Measurements from ENCODE around the gene SCD.
A peak's percentile ranks its signal among the peaks of the same experiment; 100 is the strongest.
"Not testable (repeated sequence)": the region's sequence is repeated elsewhere in the genome, so short reads cannot be mapped to it uniquely, and the experiment has no call there.

Gene SCD

GRCh38 chr10:100346765-100347567 is at the start of gene SCD:
Gene SCD (plus strand): TSS chr10:100347233. CDS start chr10:100347505, 272 bp downstream.
- DNase-seq (ENCODE audit: low spot score), result peak; percentile 94

- no peak for DNase-seq (ENCODE audit: low spot score)
These were observed 49.8 kb upstream of the SCD start for GRCh38 chr10:100297242-100297641.

GRCh38 chr10:100301123-100301522 is 45.9 kb upstream of the SCD start:
- DNase-seq (ENCODE audit: low spot score), result not testable (repeated sequence)

GRCh38 chr10:100303724-100304319 is 43.2 kb upstream of the SCD start:
- DNase-seq (ENCODE audit: low spot score), result peak; percentile 47

GRCh38 chr10:100304414-100304813 is 42.6 kb upstream of the SCD start:
- no peak for DNase-seq (ENCODE audit: low spot score)

GRCh38 chr10:100306861-100307260 is 40.2 kb upstream of the SCD start:
- DNase-seq (ENCODE audit: low spot score), result no peak

- DNase-seq (ENCODE audit: low spot score), result no peak
These were observed 39.3 kb upstream of the SCD start for GRCh38 chr10:100307684-100308083.

- no peak for DNase-seq (ENCODE audit: low spot score)
These were observed 35.7 kb upstream of the SCD start for GRCh38 chr10:100311298-100311697.

GRCh38 chr10:100315615-100316014 is 31.4 kb upstream of the SCD start:
- no peak for DNase-seq (ENCODE audit: low spot score)

GRCh38 chr10:100318207-100318606 is 28.8 kb upstream of the SCD start:
- DNase-seq (ENCODE audit: low spot score), result no peak

- DNase-seq (ENCODE audit: low spot score), result no peak
These were observed 27.2 kb upstream of the SCD start for GRCh38 chr10:100319707-100320402.

- DNase-seq (ENCODE audit: low spot score), result no peak
These were observed 21.9 kb upstream of the SCD start for GRCh38 chr10:100325158-100325557.

- no peak for DNase-seq (ENCODE audit: low spot score)
These were observed 19.9 kb upstream of the SCD start for GRCh38 chr10:100327007-100327717.

- no peak for DNase-seq (ENCODE audit: low spot score)
These were observed 19.4 kb upstream of the SCD start for GRCh38 chr10:100327718-100328009.

GRCh38 chr10:100328198-100328597 is 18.8 kb upstream of the SCD start:
- no peak for DNase-seq (ENCODE audit: low spot score)

GRCh38 chr10:100330079-100330478 is 17.0 kb upstream of the SCD start, which contains the start of gene PKD2L1:
Gene PKD2L1 (minus strand): TSS chr10:100330228. CDS start chr10:100330103, 125 bp downstream.
- no peak for DNase-seq (ENCODE audit: low spot score)

GRCh38 chr10:100333106-100333505 is 13.9 kb upstream of the SCD start:
- no peak for DNase-seq (ENCODE audit: low spot score)

- no peak for DNase-seq (ENCODE audit: low spot score)
These were observed 13.2 kb upstream of the SCD start for GRCh38 chr10:100333661-100334440.

GRCh38 chr10:100334762-100335161 is 12.3 kb upstream of the SCD start:
- DNase-seq (ENCODE audit: low spot score), result no peak

GRCh38 chr10:100338434-100339036 is 8.5 kb upstream of the SCD start:
- DNase-seq (ENCODE audit: low spot score), result peak; percentile 68

- DNase-seq (ENCODE audit: low spot score), result no peak
These were observed 7.8 kb upstream of the SCD start for GRCh38 chr10:100339236-100339635.
